Bone marrow (tissue), 2 donors: Measurements from ENCODE around the gene ERRFI1.

Source experiments
- DNase-seq, 2 donors: peaks; one replicate each; lab custom pipeline; 2025; lab: John Stamatoyannopoulos, UW

ERRFI1 gene

GRCh38 chr1:8003438-8004112, 22.5 kb downstream of the ERRFI1 start:
- DNase-seq, result no peak

- DNase-seq, result no peak
Measured at GRCh38 chr1:8002921-8003320, 23.2 kb downstream of the ERRFI1 start.

GRCh38 chr1:8002329-8002910, 23.7 kb downstream of the ERRFI1 start:
- no peak for DNase-seq

GRCh38 chr1:7995437-7995836, 30.7 kb downstream of the ERRFI1 start:
- DNase-seq, result no peak

- no peak for DNase-seq
Measured at GRCh38 chr1:7994827-7995226, 31.3 kb downstream of the ERRFI1 start.

- no peak for DNase-seq
Measured at GRCh38 chr1:7993593-7994479, 32.3 kb downstream of the ERRFI1 start.

GRCh38 chr1:7992885-7993284, 33.2 kb downstream of the ERRFI1 start:
- DNase-seq, result no peak

GRCh38 chr1:7991504-7992440, 34.3 kb downstream of the ERRFI1 start:
- no peak for DNase-seq

- no peak for DNase-seq
Measured at GRCh38 chr1:7989762-7990428, 36.2 kb downstream of the ERRFI1 start.

GRCh38 chr1:7988576-7988975, 37.5 kb downstream of the ERRFI1 start:
- no peak for DNase-seq

GRCh38 chr1:7987528-7987927, 38.6 kb downstream of the ERRFI1 start:
- no peak for DNase-seq

- DNase-seq, result no peak
Measured at GRCh38 chr1:7985851-7986612, 40.1 kb downstream of the ERRFI1 start.

GRCh38 chr1:7984811-7985210, 41.3 kb downstream of the ERRFI1 start:
- no peak for DNase-seq

- DNase-seq, result no peak
Measured at GRCh38 chr1:7983086-7983778, 42.9 kb downstream of the ERRFI1 start.

- no peak for DNase-seq
Measured at GRCh38 chr1:7980984-7981383, 45.1 kb downstream of the ERRFI1 start.

GRCh38 chr1:7975212-7975865, 50.8 kb downstream of the ERRFI1 start:
- peak in 1 of 2 donors; percentile 18 for DNase-seq

- no peak for DNase-seq
Measured at GRCh38 chr1:7973086-7973485, 53.0 kb downstream of the ERRFI1 start.

GRCh38 chr1:7972285-7972684, 53.8 kb downstream of the ERRFI1 start:
- DNase-seq, result no peak

- DNase-seq, result no peak
Measured at GRCh38 chr1:7971024-7971423, 55.1 kb downstream of the ERRFI1 start.
